NCI-H2107 treated with DMSO at 0.1 percent for 48 hours (cell line): ENCODE measurements around the gene PRKCA.

ENCODE experiments used
- DNase-seq: peaks from one replicate; lab custom pipeline; 2025; ENCODE audit not compliant: unreplicated experiment; lab: John Stamatoyannopoulos, UW

Gene PRKCA

DNA sequence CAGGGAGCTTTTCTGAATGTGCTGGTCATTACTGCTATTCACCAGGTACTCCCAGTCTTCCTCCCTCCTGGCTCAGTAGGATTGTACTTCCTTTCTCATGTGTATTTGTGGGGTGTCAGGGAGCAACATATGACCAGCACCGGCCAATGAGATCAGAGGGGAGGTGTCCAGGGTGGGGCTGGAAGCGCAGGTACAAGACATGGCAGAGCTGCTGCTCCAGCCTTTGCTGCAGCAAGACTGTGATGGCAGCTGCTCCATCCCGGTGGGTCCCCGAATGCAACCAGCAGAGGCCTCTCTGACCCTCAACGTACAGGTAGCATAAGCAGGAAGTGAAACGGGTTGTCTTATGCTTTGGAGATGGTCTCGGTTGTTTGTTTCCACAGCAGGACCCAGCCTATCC is 478.7 kb downstream of the PRKCA start:
- no peak for DNase-seq

DNA sequence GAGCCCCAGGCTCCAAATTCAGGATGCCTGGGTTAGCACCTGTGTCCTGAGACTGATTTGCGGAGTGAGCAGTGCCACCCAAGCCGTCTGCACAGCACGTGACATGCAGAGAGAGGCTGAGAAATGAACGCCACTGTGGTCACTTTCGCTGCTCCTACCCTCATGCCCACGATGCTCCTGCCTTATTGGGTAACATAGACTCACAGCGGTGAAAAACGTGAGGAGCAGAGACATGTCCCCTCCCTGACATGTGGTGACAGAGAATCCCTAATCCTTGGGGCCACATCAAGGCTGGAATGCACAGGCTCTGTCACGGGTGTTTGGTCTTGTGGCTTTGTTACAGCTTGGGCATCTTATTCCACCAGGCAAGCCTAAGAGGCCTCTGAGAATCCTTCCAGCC is 480.4 kb downstream of the PRKCA start:
- DNase-seq = no peak

DNA sequence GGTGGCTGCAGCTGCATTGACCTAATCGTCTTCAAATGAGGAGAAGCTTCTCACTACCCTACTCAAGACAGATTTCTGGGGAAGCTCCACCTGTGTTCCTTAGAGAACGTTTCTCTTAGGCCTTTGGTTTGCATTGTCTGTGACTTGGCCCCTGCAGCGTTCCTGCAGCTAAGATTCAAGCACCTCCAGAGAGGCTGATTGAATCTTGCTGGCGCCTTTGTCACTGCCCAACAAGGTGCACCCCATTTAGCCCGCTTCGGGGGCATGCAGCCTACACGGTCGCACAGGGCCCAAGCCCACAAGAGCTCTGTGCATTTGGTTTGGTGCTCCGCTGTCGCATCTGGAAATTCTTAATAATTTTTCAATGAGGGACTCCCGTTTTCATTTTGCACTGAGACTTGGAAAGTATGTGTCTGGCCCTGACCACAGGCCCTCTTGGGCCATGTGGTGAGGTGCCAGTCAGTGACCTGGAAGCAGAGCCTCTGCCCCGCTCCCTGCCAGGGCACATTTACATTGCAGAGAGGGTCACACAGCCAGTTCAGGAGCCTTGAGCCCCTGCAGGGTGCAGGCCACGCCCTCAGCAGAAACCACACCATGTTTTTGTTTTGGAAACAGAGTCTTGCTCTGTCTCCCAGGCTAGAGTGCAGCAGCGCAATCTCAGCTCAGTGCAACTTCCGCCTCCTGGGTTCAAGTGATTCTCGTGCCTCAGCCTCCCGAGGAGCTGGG is 481.4 kb downstream of the PRKCA start:
- DNase-seq = no peak

DNA sequence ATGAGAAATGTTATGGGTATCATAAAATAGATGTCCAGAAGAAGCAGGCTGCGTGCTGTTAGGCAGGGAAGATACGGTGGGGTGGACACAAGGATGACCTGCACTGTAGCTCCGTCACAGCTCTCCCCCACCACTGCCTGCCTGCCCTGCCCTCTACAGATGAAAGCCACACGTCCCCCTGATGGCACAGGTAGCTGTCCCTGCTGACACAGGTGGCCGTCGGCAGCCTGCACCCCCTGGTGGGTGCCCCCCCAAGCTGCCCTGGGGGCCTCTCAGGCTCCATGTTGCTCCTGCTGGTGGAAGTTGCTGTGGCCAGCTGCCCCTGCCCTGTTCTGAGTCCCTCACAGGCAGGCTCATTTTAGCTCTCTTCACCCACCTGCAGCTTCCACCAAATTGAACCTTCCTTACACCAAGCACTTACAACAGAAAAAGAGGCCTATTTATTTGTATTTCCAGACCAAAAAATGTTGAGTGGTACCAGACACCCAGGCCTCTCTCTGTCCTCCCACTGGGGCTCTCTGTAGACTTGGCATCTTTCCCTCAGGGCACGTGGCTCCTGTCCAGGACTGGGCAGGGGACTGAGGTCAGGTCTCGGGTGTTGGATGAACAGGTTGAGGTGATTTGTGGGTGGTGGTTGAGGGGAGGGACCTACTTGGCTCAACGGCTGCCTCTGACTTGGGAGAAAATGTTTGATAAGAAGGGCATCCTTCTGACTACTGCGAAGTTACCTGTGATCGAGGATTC is 482.4 kb downstream of the PRKCA start:
- no peak for DNase-seq

DNA sequence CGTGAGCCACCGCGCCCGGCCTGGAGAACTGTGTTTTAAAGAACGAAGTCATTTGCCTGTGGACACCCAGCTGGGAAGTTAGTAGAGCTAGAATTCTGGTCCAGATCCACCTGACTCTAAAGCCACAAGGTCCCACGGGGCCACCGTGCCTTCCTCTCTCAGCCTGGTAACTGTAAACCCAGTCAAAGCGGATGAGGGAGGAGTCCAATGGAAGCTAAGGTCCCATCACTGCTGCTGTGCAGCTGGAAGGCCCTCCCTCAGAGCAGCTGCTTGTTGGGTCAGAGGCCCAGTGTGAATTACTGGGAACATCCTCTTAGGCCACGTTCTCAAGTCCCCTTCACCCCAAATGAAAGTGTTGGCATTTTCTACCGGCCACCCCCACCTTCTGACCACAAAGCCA is 483.7 kb downstream of the PRKCA start:
- DNase-seq = no peak

DNA sequence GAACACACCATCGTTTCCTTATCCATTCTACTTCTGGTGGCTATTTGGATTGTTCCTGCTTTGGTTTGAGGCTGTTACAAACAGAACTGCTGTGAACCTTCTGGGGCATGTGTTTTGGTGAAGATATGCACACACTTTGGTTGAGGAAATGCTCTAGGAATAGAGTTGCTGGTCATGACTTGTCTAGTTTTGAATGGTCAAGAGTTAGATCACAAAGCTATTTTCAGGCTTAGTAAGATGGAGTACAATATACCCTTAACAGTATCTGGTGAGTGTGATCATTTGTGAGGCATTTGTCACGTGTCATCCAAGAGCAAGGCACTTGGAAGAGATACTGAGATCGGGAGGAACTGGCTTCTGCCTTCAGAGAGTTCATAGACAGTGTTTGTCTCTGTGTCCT is 485.5 kb downstream of the PRKCA start:
- DNase-seq = no peak

DNA sequence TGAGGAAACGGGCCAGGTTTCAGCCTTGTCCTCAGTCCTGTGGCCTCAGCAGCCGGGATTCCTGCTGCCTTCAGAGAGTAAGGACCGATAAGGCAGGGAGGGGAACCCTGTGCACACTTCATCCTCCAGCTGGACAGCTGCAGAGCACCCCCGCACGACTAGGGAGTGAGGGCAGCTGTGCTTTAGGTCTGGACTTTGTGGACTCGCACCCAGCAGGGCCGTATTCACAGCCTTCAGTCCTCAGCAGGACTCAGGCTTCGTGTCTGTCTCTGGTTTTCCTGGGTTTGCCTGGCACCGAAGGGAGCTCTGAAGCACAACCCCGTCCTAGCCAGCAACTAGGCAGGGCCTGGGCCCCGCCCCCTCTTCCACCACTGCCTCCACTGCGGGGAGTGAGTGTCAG is 486.7 kb downstream of the PRKCA start:
- DNase-seq = no peak

DNA sequence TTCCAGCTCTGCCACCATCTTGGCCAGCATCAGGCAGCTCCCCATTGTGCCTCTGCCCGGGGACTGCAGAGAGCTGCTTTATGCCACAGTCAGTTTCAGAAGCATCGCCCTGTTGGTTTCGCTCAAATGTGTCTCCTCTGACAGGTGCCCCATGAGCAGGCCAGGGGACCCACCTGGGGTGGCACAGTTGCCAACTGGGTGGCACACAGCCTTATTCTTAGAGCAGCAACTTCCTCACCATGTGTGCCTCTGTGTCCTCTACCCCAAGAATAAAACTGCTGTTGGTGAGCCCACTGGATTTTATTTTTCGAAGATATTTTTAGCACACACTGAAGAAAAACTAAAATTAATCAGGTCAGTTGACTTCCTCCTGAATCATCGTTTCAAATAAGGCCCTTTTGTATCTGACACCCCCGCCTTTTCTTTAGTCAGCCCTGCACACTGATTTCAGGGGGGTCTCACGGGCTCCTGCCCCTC is 487.6 kb downstream of the PRKCA start:
- DNase-seq = no peak

DNA sequence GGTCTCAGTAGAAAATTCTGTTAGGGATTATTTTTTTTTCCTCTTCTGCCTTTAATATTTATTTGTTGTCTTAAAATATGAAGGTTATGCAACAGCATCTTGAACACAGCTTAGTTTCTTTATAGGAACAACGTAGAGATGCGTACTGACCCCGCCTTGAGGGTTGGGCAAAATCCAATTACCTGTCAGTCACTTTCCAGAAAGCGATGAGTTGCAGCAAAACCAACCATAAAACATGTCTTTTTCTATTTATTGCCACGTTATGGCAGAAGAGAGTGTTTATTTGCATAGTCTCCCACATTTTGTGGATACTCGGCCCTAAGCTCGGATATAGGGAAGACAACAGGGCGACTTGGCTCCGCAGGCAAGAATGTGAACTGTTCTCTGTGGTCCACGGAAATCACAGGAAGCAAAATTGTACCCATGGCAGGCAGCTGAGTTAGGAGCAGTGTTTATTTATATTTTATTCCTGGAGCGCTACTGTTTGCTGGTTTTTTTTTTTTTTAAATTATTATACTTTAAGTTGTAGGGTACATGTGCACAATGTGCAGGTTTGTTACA is 488.2 kb downstream of the PRKCA start:
- no peak for DNase-seq

DNA sequence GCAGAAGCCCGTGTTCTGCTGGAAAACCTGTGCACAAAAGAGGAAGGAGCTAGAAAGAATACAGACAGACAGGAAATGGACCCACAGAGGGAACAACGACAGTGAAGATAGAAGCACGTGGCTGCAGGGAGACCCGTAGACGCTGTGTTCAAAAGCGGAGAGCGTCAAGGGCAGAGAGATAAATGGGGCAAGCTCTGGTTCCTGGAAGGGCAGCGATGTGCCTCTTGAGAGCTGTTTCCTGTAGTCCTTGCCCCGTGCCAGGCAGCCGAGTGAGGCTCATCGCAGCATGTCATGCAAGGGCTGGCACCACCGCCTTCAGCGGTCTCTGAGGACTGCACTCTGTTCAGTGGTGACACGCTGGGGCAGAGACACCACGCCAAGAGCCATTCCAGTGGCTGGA is 488.9 kb downstream of the PRKCA start:
- DNase-seq = no peak

DNA sequence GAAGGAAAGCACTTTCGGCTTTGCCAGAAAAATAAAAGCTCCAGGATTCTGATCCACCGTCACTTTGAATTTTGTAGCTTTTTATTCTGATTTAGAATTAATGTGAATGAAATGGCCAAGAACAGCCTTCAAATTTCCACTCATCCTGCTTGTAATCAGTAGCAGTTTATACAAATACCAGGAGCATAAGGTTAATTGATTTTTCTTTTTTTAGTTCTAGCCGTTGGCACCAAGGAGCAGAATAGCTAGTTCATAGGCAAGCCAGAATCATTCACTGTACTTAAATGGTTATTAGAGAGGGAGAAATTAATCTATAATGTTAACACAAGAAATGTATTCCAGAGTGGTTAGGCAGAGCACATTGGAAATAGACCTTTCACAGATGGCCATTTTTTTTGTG is 491.4 kb downstream of the PRKCA start:
- no peak for DNase-seq

DNA sequence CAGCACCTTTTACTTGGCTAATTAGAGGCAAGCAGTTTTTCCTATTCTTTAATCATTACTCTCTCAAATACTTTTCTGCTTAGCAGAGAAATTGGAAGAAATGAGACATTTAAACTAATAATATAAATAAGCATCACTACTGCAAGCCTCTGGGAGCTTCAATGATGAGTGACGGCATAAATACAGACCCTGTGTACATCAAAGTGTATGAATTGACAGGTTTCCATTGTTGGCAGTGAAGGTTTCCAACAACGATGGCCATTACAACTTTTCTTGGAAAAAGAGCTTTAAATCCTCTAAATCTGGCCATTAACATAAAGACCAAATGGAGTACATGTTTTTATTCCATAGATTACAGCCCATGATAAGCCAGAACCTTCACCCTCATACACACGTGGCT is 493.1 kb downstream of the PRKCA start:
- DNase-seq = no peak

DNA sequence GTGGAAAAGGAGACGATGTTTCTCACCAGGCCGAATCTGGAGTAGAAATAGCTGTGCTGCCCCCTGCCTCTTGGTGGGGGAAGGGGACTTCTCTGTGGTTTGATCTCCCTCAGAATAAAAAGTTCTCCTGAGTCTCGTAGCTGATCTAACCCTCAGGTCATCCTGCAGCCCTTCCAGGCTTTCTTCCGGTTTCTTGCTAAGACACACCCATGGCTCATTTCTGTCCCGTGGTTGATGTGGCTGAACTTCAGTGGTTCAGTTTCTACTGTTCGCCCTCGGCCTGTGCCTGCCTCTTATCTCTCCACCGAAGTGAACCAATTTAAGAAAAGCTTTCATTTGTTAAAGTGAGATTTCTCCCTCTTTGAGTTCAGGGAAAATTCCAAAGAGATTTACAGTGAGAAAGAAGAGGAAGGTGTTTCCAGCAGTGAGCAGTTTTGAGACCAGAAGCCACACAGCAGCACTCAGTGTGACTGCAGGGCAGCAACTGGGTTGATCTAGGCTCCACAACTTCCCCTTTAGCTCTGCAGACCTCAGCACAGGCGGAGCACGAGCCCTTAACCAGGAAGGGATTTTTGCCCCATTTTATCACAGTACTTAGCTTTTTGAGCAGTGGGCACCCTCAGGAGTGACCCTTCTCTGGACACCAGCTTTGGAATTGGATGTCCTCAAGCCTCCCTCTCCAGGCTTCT is 497.6 kb downstream of the PRKCA start:
- DNase-seq = no peak

DNA sequence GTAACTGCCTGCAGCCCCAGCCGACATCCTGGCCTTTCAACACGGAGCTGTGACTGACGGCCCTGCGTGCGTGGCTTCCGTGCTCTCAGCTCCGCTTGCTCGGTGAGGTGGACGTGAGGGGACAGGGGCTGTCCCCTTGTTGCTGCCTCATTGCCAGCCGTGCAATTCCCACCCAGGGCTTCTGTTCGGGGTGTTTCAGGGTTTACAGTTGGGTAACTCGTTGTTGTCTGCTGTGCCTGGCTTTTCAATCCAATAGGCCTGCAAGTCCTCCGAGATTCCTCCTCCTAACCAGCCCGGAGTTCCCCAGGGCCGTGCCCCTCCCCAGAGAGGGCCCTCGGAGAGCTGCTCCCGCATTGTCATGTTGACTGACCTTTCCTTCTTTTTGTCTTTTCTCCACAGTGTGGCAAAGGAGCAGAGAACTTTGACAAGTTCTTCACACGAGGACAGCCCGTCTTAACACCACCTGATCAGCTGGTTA is 501.1 kb downstream of the PRKCA start:
- DNase-seq = no peak

DNA sequence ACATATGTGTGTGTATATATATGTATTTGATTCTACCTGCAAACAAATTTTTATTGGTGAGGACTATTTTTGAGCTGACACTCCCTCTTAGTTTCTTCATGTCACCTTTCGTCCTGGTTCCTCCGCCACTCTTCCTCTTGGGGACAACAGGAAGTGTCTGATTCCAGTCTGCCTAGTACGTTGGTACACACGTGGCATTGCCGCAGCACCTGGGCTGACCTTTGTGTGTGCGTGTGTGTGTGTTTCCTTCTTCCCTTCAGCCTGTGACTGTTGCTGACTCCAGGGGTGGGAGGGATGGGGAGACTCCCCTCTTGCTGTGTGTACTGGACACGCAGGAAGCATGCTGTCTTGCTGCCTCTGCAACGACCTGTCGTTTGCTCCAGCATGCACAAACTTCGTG is 503.2 kb downstream of the PRKCA start:
- no peak for DNase-seq

DNA sequence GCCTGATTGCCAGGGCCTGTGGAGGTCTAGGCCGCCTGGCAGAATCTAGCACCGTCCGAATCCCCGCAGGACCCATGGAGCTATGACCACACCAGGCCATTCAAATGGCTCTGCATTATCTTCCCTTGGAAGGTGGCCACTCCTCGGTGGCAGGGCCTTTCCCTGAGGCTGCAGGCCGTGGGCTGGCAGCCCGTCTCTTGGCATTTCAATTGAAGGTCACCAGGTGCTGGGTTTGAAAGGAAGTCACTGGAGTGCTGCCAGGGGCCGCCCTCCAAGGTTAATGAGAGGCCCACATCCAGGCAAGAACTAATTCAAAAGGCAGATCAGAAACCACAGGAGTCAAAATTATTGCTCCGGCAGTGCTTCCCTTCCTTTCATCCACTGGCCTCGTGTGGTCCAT is 504.8 kb downstream of the PRKCA start:
- DNase-seq = no peak

DNA sequence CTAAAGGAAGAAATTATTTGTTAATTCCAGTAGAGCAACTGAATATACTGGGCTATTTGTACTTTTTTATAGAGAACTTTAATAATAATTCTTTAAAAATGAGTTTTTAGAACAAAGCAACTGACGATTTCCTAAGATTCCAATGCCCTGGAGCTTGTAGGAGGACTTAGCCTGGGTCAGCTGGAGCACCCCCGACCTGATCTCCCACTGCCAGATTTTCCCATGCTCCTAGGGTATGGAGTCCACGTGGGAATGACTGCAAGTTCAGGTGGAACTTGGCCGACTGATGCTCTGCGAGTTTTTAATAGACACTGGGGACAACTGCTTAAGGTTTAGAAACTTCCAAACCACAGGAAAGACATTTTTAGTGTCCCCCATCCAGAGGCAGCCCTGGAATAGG is 507.0 kb downstream of the PRKCA start:
- no peak for DNase-seq

DNA sequence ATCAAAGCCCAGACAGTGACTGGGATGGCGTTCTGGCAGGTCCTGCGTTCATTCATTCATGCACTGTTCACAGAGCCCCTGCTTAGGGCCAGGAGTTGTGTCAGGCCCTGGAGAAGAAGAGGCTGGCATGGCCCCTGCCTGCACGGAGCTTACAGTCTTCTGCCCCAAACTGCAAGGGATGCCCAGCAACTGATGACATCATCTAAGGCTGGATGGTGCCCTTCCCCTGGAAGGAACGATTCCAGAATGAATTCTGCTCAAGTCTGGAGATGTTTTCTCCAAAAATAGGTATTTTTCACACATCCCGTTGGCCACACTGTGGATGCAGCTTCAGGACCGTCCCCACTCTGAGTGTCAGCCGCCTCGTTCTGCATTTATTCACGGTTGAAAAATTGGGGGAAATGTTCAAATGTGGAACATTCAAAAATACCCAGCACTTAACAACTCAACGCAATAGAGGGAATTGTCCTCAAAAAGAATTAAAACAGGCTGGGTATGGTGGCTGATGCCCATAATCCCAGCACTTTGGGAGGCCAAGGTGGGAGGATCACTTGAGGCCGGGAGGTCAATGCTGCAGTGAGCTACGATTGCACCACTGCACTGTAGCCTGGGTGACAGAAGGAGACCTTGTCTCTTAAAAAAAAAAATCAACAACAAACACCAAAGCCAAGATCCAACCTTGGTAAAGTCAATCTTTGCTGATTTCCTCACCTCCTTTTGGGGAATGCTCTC is 508.7 kb downstream of the PRKCA start:
- DNase-seq = no peak

DNA sequence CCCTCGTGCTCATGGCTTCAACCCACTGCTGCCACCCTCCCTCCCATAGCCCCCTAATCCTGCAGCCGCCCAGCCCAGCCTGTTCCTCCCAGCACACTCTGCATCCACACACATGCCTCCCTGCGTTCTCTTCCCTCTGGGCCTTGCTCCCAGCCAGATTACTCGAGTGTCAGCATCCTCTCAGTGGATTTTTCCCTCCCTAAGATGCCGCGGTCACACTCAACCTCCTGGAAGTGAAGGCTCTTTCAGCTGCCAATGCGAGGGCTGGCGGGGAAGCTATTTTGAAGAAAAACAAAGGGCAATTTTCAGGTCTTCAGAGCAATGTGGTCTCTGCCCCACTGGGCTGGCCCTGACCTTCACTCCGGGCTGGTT is 509.3 kb downstream of the PRKCA start:
- no peak for DNase-seq

DNA sequence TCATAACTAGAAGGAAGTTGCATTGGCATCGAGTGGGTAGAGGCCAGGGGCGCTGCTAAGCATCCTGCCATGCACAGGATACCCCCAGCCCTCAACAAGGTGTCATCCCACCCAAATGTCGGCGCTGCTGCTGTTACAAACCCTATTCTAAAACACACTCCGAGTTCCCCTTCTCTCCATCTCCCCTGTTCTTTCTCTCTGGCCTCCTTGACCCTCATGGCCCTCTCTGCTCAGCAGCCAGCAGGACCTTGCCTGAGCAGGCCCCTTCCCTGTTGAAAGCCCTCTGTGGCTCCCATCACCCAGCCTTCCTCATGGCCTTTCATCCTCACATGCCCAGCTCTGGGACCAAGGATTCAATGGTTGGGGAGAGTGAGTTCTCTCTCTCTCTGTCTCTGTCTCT is 510.2 kb downstream of the PRKCA start:
- DNase-seq = no peak

DNA sequence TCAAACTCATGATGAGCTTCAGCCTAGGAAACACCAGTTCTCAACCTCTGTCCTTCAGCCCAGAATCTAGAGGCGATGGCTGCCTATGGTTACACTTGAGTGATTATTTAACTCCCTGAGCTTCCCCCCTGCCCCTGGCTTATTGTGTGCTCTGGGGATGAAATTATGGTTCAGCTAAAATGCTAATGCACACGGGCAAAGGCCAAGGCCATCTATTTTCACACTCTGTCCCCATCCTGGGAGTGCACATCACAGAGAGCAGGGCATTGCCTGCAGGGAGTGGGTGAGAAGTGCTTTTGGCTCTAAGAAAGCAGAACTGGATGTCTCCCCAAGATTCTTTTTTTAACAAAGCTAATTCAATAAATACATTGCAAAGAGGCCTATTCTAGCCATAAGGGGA is 510.9 kb downstream of the PRKCA start:
- DNase-seq = no peak
